Gastroesophageal sphincter (tissue), 4 donors: ENCODE data around the gene TLCD2. TPM values are rescaled to one million over a fixed set of nuclear protein-coding genes. Genes with fewer than 3 reads are reported as not detected.
"Not testable (repeated sequence)": the region's sequence is repeated elsewhere in the genome, so short reads cannot be mapped to it uniquely, and the experiment has no call there.

Source experiments
- ATAC-seq: fragments of 150-250 bp; one replicate; pipeline ENCODE4 v1.9.1; 2016; ENCODE audit warnings: mild to moderate bottlenecking, moderate library complexity
- H3K27ac ChIP-seq, 4 donors: fragments of 200-600 bp; sonication (generic) in 3 of 4; 1 replicate in 3 of 4; 2 replicates in 1 of 4; pipeline ENCODE4 v1.5.1; 2016 to 2019
- H3K27me3 ChIP-seq: fragments of 200-600 bp; sonication (generic); one replicate; pipeline ENCODE4 v1.5.1; 2019
- H3K36me3 ChIP-seq, 2 donors: fragments of 200-600 bp; sonication (generic); one replicate each; pipeline ENCODE4 v1.5.1; 2019; ENCODE audit warnings: control low read depth in 1 of 2
- H3K4me1 ChIP-seq, 3 donors: fragments of 200-600 bp; sonication (generic); 1 replicate in 2 of 3; 2 replicates in 1 of 3; pipeline ENCODE4 v1.5.1; 2016 to 2019; ENCODE audit warnings: control low read depth in 2 of 3
- H3K4me3 ChIP-seq, 2 donors: fragments of 200-600 bp; sonication (generic); one replicate each; pipeline ENCODE4 v1.5.1; 2019; ENCODE audit warnings: mild to moderate bottlenecking in 1 of 2, moderate library complexity in 1 of 2
- H3K9me3 ChIP-seq, 3 donors: fragments of 200-600 bp; sonication (generic); one replicate each; pipeline ENCODE4 v1.5.1; 2017 to 2019; ENCODE audit warnings: control low read depth in 2 of 3
- EP300 ChIP-seq: sonication (generic); formaldehyde crosslinking; IDR thresholded peaks from one replicate; pipeline ENCODE4 v1.6.1; 2017; ENCODE audit warnings: antibody characterized with exemption, mild to moderate bottlenecking
- POLR2A ChIP-seq, 2 donors: fragments of 450-650 bp; IDR thresholded peaks; one replicate each; pipeline ENCODE4 v1.6.1; 2017; ENCODE audit warnings: antibody characterized with exemption in 2 of 2, mild to moderate bottlenecking in 2 of 2, moderate library complexity in 1 of 2
- POLR2AphosphoS5 ChIP-seq: sonication (generic); formaldehyde crosslinking; IDR thresholded peaks from one replicate; pipeline ENCODE4 v1.6.1; 2017; ENCODE audit warnings: antibody characterized with exemption
- WGBS, 2 donors: methylation state at CpG; one replicate each; pipeline ENCODE4 v1.1.5; 2018; ENCODE audit warnings: low coverage in 1 of 2; 5-methylcytosine and 5-hydroxymethylcytosine counted together
- total RNA-seq, 4 donors: library from RNA; depleted of rRNA; stranded (reverse); fragments of >200 nt; gene quantifications; one replicate each; pipeline ENCODE4 v1.1.0, GENCODE V29; 2016
- TF ChIP-seq, protein P1 (sequence below), 4 experiments: fragments of 200-600 bp in 2 of 4; fragments of 450-650 bp in 2 of 4; sonication (generic) in 1 of 4; IDR thresholded peaks; one replicate each; pipeline ENCODE4 v1.5.1; 2017 to 2019; ENCODE audit warnings: antibody characterized with exemption in 4 of 4, mild to moderate bottlenecking in 2 of 4, moderate library complexity in 2 of 4

TLCD2 gene
- total RNA-seq, 4 donors from 2014 or later, result 4.2 to 5.1 (median 4.8) TPM

DNA sequence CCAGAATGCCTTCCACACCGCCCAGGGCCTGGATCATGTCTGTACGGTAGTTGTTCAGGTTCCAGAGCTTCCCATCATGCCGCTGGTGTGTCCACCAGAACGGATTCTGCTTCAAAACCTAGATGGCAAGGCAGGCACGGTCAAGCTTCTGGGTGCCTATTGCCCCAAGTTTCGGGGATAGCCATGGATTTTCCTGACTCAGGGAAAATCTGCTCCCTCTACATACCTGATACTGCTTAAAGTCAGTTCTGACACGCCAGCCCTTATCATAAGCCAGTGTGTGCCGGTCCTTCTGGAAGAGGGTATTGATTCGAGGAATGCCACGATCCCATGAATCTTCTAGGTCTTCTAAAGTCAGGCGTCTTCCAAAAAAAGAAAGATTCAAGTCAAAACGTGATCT lies 49.1 kb downstream of the TLCD2 start:
- Histone ChIP-seq H3K36me3 (peaks cover 26 to 100% of the 10 kb centered on the region in 2 donors), H3K4me1 (no peaks in the 10 kb centered on the region), H3K27ac (no peak overlapping the region), H3K4me3 (no peak overlapping the region), H3K9me3 (no peaks in the 10 kb centered on the region), H3K27me3 (no peaks in the 10 kb centered on the region)
- no peak for ATAC-seq
- TF ChIP-seq, protein P1, sequence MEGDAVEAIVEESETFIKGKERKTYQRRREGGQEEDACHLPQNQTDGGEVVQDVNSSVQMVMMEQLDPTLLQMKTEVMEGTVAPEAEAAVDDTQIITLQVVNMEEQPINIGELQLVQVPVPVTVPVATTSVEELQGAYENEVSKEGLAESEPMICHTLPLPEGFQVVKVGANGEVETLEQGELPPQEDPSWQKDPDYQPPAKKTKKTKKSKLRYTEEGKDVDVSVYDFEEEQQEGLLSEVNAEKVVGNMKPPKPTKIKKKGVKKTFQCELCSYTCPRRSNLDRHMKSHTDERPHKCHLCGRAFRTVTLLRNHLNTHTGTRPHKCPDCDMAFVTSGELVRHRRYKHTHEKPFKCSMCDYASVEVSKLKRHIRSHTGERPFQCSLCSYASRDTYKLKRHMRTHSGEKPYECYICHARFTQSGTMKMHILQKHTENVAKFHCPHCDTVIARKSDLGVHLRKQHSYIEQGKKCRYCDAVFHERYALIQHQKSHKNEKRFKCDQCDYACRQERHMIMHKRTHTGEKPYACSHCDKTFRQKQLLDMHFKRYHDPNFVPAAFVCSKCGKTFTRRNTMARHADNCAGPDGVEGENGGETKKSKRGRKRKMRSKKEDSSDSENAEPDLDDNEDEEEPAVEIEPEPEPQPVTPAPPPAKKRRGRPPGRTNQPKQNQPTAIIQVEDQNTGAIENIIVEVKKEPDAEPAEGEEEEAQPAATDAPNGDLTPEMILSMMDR (IDR thresholded peaks at IDR 0.05), result no peak
- no peak for TF ChIP-seq POLR2AphosphoS5
- no peak for TF ChIP-seq EP300
- no peak for TF ChIP-seq POLR2A (IDR thresholded peaks at IDR 0.05)
- WGBS, 2 donors, result 60 to 80% methylated on average over 2 of the region's 12 CpGs

GRCh38 chr17:1658100-1658499 lies 52.1 kb downstream of the TLCD2 start:
- WGBS, 2 donors, result 71 to 83% methylated on average over 5 of the region's 9 CpGs
- no peak for TF ChIP-seq EP300
- Histone ChIP-seq H3K27ac (no peak overlapping the region), H3K36me3 (peaks cover 31 to 100% of the 10 kb centered on the region in 2 donors), H3K9me3 (no peaks in the 10 kb centered on the region), H3K27me3 (no peaks in the 10 kb centered on the region), H3K4me3 (no peak overlapping the region), H3K4me1 (no peaks in the 10 kb centered on the region)
- ATAC-seq, result no peak

DNA sequence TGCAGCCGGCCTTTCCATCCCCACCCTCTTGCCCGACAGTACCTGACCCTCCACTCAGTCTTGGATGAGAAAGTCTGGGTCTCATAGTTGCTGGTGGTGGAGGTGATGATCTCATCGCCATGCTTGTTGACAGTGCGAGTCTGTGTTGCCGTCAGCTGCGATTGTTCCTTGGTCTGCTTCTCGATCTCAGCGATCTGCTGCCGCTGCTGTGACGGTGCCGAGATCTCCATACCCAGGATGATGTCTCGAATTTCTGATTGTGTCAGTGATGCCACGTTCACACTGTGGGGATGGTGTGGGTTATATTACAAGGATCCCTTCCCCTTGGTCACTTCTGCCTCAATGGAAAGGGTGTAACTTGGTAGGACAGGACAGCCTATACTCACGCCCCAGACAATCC lies 56.4 kb downstream of the TLCD2 start:
- TF ChIP-seq, protein P1 (IDR thresholded peaks at IDR 0.05), result no peak
- TF ChIP-seq POLR2A (IDR thresholded peaks at IDR 0.05) (no peak), POLR2AphosphoS5 (no peak), EP300 (no peak)
- peaks cover 2 to 22% (median 7%) of the 10 kb centered on the region in 3 donors for H3K4me1 ChIP-seq
- H3K36me3 ChIP-seq, result peaks cover 12 to 87% of the 10 kb centered on the region in 2 donors
- no peak overlapping the region for H3K4me3 ChIP-seq
- no peaks in the 10 kb centered on the region for H3K9me3 ChIP-seq
- ATAC-seq, result no peak
- H3K27me3 ChIP-seq, result no peaks in the 10 kb centered on the region
- H3K27ac ChIP-seq, result peak overlapping the region in 1 of 4 donors; percentile 31
- WGBS, 2 donors, result 90% methylated on average over 9 of the region's 14 CpGs; no CpG with 5 or more reads in 1 of the 2 donors

DNA sequence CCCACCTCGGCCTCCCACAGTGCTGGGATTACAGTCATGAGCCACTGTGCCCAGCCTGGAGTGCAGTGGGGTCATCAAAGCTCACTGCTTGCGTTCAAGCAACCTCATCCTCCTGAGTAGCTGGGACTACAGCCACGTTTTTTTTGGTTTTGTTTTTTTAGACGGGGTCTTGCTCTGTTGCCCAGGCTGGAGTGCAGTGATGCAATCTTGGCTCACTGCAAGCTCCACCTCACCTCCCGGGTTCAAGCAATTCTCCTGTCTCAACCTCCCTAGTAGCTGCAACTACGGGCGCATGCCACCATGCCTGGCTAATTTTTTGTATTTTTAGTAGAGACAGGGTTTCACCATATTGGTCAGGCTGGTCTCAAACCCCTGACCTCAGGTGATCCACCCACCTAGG lies 57.4 kb downstream of the TLCD2 start:
- H3K27me3 ChIP-seq, result not testable (repeated sequence)
- H3K36me3 ChIP-seq, result peaks cover 7 to 77% of the 10 kb centered on the region in 2 donors

More for the DNA sequence above, 57.4 kb downstream of the TLCD2 start:
- ATAC-seq, H3K27ac ChIP-seq, H3K4me3 ChIP-seq, H3K9me3 ChIP-seq: not testable (repeated sequence)
- 66 to 81% methylated on average over 4 to 7 of the region's 7 CpGs for WGBS, 2 donors
- H3K4me1 ChIP-seq, result peaks cover 6 to 32% (median 15%) of the 10 kb centered on the region in 3 donors

Other genes starting within 250 kb of the TLCD2 start
- gene MYO1C, start 217.7 kb downstream of the TLCD2 start, total RNA-seq, result 100 to 1,000 TPM; 215 to 461 (median 287) TPM
- gene INPP5K, start 193.8 kb downstream of the TLCD2 start, total RNA-seq, result 10 to 100 TPM; 59.6 to 76.0 (median 73.1) TPM
- gene PITPNA, start 147.6 kb downstream of the TLCD2 start, total RNA-seq, result 10 to 100 TPM; 40.8 to 61.1 (median 45.5) TPM
- 10 to 100 TPM in 3 of 4 donors, 1 to 10 TPM in 1; 6.4 to 16.8 (median 10.4) TPM for gene SLC43A2, start 81.5 kb downstream of the TLCD2 start, total RNA-seq
- 10 to 100 TPM in 3 of 4 donors, 1 to 10 TPM in 1; 8.9 to 16.8 (median 12.7) TPM for gene SCARF1, start 64.6 kb downstream of the TLCD2 start, total RNA-seq
- gene RILP, start 60.5 kb downstream of the TLCD2 start, total RNA-seq, result 10 to 100 TPM; 17.4 to 33.4 (median 22.2) TPM
- gene PRPF8, start 25.5 kb downstream of the TLCD2 start, total RNA-seq, result 100 to 1,000 TPM; 111 to 195 (median 161) TPM
- gene WDR81, start 14.3 kb upstream of the TLCD2 start, total RNA-seq, result 10 to 100 TPM; 21.8 to 44.1 (median 32.2) TPM
- 1 to 10 TPM; 2.0 to 7.6 (median 5.1) TPM for gene SERPINF2, start 32.5 kb upstream of the TLCD2 start, total RNA-seq
- 100 to 1,000 TPM; 136 to 634 (median 302) TPM for gene SERPINF1, start 51.7 kb upstream of the TLCD2 start, total RNA-seq
- gene SMYD4, start 119.5 kb upstream of the TLCD2 start, total RNA-seq, result 10 to 100 TPM in 2 of 4 donors, 1 to 10 TPM in 2; 8.1 to 14.0 (median 11.0) TPM
- 10 to 100 TPM; 22.0 to 33.0 (median 25.2) TPM for gene RPA1, start 119.6 kb upstream of the TLCD2 start, total RNA-seq